ENCODE data around the gene CLEC14A. TPM values are rescaled to one million over a fixed set of nuclear protein-coding genes. Genes with fewer than 3 reads are reported as not detected.

CLEC14A gene
- total RNA-seq, 2 donors from 2014 or later: 9.9 to 16.8 TPM

GRCh38 chr14:38243696-38244240 lies 12.1 kb downstream of the CLEC14A start:
- ATAC-seq: no peak
- 62 to 71% methylated on average over 1 of the region's 1 CpG for WGBS, 2 donors
- Histone ChIP-seq H3K27ac (no peak overlapping the region), H3K9me3 (no peaks in the 10 kb centered on the region), H3K4me3 (no peak overlapping the region), H3K36me3 (replicated peaks in 1 of 2; ENCODE audit: insufficient read depth in 1 of 2, low read depth in 2 of 2) (no peaks in the 10 kb centered on the region), H3K27me3 (no peaks in the 10 kb centered on the region), H3K4me1 (no peaks in the 10 kb centered on the region)
- no peak for DNase-seq
- intact Hi-C loops (cut with DNase I): no loop called here
- TF ChIP-seq, protein P1, sequence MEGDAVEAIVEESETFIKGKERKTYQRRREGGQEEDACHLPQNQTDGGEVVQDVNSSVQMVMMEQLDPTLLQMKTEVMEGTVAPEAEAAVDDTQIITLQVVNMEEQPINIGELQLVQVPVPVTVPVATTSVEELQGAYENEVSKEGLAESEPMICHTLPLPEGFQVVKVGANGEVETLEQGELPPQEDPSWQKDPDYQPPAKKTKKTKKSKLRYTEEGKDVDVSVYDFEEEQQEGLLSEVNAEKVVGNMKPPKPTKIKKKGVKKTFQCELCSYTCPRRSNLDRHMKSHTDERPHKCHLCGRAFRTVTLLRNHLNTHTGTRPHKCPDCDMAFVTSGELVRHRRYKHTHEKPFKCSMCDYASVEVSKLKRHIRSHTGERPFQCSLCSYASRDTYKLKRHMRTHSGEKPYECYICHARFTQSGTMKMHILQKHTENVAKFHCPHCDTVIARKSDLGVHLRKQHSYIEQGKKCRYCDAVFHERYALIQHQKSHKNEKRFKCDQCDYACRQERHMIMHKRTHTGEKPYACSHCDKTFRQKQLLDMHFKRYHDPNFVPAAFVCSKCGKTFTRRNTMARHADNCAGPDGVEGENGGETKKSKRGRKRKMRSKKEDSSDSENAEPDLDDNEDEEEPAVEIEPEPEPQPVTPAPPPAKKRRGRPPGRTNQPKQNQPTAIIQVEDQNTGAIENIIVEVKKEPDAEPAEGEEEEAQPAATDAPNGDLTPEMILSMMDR (IDR thresholded peaks at IDR 0.05): no peak
- no peak for TF ChIP-seq POLR2A (IDR thresholded peaks at IDR 0.05)

- ATAC-seq (no peak), DNase-seq (no peak)
- Histone ChIP-seq H3K27me3 (no peaks in the 10 kb centered on the region), H3K4me3 (no peak overlapping the region), H3K4me1 (no peaks in the 10 kb centered on the region), H3K27ac (no peak overlapping the region), H3K9me3 (no peaks in the 10 kb centered on the region), H3K36me3 (replicated peaks in 1 of 2; ENCODE audit: insufficient read depth in 1 of 2, low read depth in 2 of 2) (no peaks in the 10 kb centered on the region)
- TF ChIP-seq, protein P1 (IDR thresholded peaks at IDR 0.05): no peak
- TF ChIP-seq POLR2A (IDR thresholded peaks at IDR 0.05): no peak
- intact Hi-C loops (cut with DNase I): no loop called here
These were observed 17.0 kb downstream of the CLEC14A start for GRCh38 chr14:38238878-38239277.

GRCh38 chr14:38238332-38238731 lies 17.6 kb downstream of the CLEC14A start:
- H3K9me3 ChIP-seq: no peaks in the 10 kb centered on the region
- H3K4me1 ChIP-seq: no peaks in the 10 kb centered on the region
- no peak overlapping the region for H3K4me3 ChIP-seq
- no peak for DNase-seq
- TF ChIP-seq POLR2A (IDR thresholded peaks at IDR 0.05): no peak
- TF ChIP-seq, protein P1 (IDR thresholded peaks at IDR 0.05): no peak
- no peak overlapping the region for H3K27ac ChIP-seq
- no peaks in the 10 kb centered on the region for H3K36me3 ChIP-seq (replicated peaks in 1 of 2; ENCODE audit: insufficient read depth in 1 of 2, low read depth in 2 of 2)
- H3K27me3 ChIP-seq: no peaks in the 10 kb centered on the region
- WGBS, 2 donors: 78 to 100% methylated on average over 1 of the region's 1 CpG
- intact Hi-C loops (cut with DNase I): no loop called here
- ATAC-seq: no peak

DNA sequence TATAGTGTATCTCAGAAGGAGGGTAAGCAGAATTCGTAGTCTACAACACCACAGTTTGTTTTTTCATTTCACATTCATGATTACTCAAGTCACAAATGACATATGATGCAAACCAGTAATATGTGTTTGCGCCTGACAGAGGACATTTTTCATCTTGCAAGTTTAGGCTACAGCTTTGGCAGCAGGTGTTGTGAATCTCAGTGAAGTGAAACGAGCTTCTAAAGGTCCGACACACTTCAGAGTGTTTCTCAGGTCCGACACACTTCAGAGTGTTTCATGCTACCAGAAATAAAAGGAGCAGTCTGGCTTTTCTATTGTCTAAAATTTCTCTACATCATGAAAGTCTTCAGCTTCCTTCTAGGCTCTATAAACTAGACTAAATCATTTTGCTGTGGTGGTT lies 22.7 kb downstream of the CLEC14A start:
- no peaks in the 10 kb centered on the region for H3K36me3 ChIP-seq (replicated peaks in 1 of 2; ENCODE audit: insufficient read depth in 1 of 2, low read depth in 2 of 2)
- no peak for ATAC-seq
- DNase-seq: no peak
- 19 to 31% methylated on average over 5 of the region's 5 CpGs for WGBS, 2 donors
- H3K27me3 ChIP-seq: no peaks in the 10 kb centered on the region
- no peak overlapping the region for H3K4me3 ChIP-seq
- no peak for TF ChIP-seq POLR2A (IDR thresholded peaks at IDR 0.05)
- TF ChIP-seq, protein P1 (IDR thresholded peaks at IDR 0.05): no peak
- intact Hi-C loops (cut with DNase I): no loop called here
- no peak overlapping the region for H3K27ac ChIP-seq
- H3K4me1 ChIP-seq: no peaks in the 10 kb centered on the region
- no peaks in the 10 kb centered on the region for H3K9me3 ChIP-seq

DNA sequence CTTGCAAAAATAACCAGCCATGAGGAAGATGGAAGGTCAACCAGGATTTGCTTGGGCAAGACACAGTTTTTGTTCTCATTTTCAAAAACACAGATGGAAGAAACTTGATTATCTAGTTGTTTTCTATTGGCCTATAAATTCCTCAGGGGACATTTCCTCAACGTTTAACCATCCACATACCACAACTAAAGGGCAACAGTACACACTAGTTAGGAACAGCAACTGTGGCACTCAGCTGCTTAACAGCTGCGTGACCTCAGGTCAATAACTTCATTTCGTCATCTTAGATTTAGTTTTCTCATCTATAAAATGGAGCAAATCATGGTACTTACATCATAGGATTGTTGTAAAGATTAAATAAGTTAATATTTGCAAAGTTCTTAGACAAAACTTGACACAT lies 29.5 kb downstream of the CLEC14A start:
- Histone ChIP-seq H3K4me1 (no peaks in the 10 kb centered on the region), H3K9me3 (no peaks in the 10 kb centered on the region), H3K27me3 (no peaks in the 10 kb centered on the region), H3K27ac (no peak overlapping the region), H3K4me3 (no peak overlapping the region), H3K36me3 (replicated peaks in 1 of 2; ENCODE audit: insufficient read depth in 1 of 2, low read depth in 2 of 2) (no peaks in the 10 kb centered on the region)
- ATAC-seq: no peak
- intact Hi-C loops (cut with DNase I): no loop called here
- DNase-seq: no peak
- no peak for TF ChIP-seq POLR2A (IDR thresholded peaks at IDR 0.05)
- WGBS, 2 donors: 66 to 67% methylated on average over 3 of the region's 3 CpGs
